HG03025 (cell line): Measurements from ENCODE around the gene STIP1.
"Not testable (repeated sequence)": the region's sequence is repeated elsewhere in the genome, so short reads cannot be mapped to it uniquely, and the experiment has no call there.

Experiments used
- ATAC-seq: cut with Tn5 transposase; IDR thresholded peaks from one replicate; pipeline ENCODE4 v1.9.1; 2021; ENCODE audit warnings: mild to moderate bottlenecking, moderate library complexity; ENCODE audit not compliant: unreplicated experiment, low FRiP score

Gene STIP1

DNA sequence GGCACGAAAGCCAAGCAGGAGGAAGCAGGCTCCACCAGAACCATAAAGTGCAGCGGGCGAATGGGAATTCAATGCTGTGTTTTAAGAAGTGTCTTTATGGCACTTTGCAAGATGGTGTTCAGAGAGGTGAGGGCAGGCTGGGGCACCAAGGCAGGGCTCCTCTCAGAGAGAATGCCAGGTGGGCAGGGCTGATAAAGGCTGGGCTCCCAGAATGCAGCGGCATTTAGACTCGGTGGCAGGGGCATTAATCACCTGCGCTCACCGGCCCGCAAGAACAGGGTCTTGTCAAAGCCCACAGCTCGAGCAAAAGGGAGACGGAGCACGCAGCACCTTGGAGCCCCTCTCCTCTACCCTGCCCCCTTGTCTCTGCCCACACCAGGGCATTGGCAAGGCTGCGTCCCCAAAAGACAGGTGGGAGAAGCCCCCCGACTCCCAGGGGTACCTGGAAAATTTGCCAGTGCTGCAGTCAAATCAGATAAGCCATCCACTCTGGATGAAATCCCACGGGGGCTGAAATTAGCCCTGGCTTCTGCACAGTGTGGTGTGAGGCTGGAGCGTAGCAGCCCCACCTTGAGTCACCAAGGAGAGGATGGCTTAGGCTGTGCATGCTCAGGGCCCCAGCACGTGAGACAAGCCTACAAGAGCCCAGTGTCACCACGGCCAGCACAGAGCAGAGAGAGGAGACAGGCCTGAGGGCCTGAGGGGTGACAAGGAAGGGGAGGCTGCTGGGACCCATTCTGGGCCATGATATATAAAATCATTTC lies 28.2 kb upstream of the STIP1 start:
- ATAC-seq, result no peak

DNA sequence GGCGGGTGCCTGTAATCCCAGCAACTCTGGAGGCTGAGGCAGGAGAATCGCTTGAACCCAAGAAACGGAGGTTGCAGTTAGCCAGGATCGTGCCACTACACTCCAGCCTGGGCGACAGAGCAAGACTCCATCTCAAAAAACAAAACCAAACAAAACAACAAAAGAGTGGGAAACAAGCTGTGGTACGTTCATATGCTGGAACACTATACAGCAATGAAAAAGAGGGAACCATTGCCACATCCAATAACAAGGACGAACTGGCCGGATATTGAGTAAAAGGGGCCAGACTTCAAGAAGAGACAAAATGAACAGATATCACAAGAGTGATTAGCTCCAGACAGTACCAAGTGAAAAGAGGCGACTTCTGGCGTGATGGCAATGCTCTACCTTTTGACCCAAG lies 24.9 kb upstream of the STIP1 start:
- no peak for ATAC-seq

DNA sequence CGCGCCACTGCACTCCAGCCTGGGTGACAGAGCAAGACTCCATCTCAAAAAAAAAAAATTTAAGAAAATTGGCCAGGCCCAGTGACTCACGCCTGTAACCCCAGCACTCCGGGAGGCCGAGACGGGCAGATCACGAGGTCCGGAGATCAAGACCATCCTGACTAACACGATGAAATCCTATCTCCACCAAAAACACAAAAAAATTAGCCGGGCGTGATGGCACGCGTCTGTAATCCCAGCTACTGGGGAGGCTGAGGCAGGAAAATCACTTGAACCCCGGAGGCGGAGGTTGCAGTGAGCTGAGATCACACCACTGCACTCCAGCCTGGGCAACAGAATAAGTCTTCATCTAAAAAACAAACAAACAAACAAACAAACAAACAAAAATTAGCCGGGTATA lies 23.2 kb upstream of the STIP1 start:
- ATAC-seq, result not testable (repeated sequence)

DNA sequence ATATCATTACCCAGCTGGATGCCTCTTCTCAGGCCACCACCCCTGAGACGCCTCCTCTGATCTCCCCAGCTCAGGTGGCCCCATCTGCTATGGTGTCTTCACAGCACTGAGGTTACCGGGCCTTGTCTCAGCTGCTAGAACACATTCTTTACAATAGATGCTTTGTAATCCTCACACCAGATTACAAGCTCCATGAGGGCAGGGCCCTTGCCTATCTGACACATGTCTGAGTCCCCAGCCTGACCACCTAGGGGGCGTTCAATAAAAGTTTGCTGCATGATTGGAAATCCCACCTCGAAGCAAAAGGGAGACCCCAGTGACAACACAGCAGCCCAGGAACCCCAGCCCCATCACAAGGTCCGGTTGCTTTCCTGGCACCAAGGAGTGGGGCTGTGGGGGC lies 22.0 kb upstream of the STIP1 start:
- no peak for ATAC-seq

DNA sequence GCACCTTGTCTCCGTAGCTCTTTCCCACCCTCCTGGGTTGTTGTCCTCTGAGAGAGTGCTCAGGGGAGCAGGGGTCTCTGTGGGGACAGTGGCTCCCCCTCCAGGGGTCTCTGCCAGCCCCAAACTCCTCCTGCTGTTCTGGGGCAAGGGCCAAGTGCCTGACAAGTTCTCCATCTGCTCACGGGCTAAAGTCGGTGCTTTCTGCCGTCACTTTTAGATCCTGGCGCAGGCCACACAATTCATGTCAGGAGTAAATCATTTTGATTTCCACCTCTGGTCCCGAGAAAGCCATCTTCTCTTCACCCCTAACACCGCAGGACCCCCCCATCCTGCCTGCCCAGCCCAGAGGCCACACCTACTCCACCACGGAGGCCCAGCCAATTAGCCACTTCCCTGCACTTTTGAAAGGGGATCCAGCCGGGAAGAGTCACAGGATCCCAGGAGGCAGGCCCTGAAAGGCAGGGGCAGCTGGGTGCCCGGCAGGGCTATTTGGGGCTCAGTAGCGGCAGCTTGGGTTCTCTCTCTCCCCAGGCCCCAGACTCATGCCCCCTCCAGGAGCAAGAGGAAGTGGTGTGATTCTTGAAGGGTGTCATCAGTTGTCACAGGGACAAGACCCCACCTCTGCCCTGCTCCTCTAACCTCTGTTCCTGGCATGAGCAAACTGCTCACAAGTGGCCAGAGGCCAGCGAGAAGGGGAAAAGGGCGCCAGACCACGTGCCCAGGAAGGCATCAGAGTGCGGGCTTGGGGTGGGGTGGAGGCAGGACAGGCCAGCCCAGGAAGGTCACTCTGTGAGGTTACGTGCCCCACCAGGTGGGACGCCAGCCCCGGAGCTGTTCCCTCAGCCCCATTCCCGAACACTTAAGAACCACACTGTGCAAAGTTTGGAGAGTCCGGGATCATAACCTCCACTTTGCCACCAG lies 21.3 kb upstream of the STIP1 start:
- no peak for ATAC-seq

DNA sequence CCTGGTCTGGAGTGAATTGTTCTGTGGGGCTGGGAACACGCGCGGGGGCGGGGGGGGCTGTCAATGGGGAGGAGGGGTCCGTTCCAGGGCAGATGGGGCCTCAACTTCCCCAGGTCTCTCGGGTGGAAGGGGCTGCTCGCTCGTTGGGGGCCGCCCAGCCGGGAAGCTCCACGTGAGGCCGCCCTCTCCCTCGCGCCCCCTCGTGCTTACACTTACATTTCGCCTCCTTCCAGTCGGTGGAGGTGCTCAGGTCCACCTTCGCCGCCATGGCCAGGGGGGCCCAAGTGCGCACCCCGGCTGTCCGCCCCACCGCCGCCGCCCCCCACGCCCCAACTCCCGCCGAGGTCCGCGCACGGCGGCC lies 20.5 kb upstream of the STIP1 start:
- no peak for ATAC-seq

DNA sequence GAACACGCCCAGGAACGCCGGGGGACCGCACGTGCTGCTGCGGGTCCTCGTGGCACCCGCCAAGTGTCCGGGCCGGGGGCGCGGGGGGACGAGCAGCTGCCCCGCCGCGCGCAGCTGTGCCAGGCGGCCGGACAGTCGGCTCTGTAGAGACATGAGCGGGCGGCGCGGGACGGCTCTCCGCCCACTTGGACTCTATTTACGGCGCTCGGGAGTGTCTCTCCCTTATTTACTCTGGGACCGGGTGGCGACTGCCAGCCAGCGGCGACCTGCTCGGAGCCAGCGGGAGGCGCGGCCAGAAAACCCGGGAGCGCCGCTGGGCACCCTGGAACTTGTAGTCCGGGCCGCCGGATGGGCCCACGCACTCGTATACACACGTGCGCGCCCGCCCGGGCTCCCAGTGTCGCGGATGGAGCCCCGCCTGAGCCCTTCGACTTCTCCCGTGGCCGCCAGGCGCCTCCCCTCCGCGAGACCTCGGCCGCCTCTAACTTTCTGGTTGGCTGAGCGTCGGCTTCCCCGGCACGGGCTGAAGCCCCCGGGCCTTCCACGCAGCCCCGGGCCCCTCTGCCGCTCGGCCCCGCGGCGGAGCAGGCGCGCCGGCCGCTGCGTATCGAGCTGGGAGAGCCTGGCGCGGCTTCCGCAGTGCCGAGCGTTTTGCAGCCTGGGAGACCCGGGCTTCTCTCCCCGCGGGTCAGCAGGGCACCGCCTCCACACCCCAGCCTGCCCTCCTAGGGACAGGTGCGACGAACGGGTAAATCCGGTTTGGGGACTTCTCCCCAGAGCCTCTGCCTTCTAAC lies 19.9 kb upstream of the STIP1 start, which contains the start of gene MACROD1:
Gene MACROD1 (minus strand): TSS at position 272 of the 794 bp plus-strand sequence. CDS start 119 bp downstream, at position 153.
- ATAC-seq, result peak; percentile 75

DNA sequence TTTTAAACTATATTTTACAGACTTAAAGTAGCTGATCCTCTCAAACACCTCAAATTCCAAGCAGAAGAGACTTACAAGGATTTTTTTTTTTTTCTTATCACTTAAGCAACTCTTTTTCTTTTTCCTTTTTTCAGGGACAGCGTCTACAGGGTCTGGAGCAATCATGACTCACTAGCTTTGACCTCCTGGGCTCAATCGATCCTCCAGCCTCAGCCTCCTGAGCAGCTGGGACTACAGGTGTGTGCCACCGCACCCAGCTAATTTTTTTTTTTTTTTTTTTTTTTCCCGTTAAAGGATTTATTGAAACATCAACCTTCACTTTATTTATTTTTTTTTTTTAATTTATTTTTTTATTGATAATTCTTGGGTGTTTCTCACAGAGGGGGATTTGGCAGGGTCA lies 15.6 kb upstream of the STIP1 start:
- no peak for ATAC-seq

DNA sequence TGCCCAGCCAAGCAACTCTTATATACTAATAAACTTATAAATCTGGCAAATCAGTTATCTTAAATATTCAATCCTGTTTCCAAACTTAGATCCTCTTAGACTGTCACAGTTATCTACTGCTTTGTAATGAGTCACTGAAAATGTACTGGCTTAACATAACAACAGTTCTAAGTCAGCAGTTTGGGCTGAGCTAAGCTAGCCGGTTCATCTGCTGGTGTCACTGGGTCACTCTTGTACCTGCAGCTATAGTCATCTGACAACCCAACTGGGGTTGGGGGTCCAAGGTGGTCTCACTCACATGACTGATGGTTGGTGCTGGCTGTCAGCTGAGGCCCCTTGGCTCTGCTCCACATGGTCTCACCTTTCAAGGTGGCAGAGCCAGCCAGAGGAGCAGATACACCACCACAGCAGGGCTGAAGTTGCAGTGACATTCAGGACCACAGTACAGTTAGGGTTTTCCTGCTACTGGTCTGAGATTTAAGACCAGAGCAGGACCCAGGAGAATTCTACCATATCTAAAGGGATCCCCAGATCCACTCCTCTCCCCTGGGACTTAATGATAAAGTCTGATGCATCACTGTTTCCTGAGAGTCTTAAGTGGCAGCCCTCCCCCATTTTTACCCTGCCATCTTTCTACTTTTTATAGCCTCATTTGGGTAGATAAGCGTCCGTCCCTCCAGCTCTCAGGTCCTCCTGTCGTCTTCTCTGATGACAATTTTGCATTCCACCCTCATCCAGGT lies 12.2 kb upstream of the STIP1 start:
- ATAC-seq, result no peak

DNA sequence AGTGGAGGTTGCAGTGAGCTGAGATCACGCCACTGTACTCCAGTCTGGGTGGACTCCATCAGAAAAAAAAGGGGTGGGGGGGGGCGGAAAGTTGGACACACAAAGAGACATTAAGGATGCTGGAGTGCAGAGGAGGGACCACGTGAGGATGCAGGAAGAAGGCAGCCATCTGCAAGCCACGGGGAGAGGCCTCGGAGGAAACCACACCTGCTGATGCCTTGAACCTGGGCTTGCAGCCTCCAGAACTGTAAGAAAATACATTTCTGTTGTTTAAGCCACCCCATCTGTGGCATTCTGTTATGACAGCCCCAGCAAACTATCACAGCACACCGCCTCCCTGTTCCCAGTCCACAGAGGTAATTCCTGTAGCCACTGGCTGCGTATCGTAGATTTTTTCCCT lies 9.2 kb upstream of the STIP1 start:
- no peak for ATAC-seq

DNA sequence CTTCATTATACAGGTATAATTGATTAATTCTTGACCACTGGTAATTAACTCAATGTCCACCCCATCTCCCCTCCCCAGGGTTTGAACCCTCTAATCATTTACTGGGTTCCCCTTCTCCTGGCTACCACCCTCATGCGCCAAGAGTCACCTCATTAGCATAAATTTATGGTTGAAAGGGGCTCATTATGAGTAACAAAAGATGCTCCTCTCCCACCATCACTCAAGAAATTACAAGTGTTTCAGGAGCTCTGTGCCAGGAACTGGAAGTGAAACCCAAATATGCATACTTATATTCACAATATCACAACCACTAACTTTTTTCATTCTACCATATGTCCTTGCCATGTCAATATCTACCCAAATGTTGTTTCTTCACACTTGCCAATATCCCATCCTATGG lies 7.8 kb upstream of the STIP1 start:
- ATAC-seq, result no peak

DNA sequence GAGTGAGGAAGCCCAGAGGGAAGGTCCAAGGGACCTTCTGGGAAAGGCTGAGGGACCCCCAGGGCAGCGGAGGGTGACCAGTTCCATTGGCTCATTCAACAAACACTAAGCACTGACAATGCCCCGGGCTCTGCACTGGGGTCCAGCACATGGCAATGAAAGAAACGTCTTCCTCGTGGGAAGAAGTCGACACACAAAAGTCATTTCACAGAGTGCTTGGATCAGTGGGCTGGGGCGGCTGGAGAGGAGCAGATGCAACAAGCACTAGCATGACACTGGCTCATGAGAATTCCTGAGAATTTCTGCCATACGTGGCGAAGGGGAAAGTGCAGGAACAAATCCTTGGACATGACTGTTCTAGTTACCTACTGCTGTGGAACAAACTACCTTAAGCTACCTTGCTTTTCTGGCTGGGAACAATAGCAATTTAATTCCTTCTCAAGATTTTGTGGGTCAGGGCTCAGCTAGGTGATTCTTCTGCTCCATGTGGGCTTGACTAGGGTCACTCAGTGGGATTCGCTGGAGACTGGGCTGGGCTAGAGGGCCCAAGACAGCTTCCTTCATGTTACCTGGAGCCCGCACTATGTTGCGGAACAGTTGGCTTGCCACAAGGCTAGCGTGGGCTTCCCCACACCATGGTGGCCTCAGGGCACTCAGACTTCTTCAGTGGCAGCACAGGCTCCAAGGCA lies 6.9 kb upstream of the STIP1 start:
- no peak for ATAC-seq

DNA sequence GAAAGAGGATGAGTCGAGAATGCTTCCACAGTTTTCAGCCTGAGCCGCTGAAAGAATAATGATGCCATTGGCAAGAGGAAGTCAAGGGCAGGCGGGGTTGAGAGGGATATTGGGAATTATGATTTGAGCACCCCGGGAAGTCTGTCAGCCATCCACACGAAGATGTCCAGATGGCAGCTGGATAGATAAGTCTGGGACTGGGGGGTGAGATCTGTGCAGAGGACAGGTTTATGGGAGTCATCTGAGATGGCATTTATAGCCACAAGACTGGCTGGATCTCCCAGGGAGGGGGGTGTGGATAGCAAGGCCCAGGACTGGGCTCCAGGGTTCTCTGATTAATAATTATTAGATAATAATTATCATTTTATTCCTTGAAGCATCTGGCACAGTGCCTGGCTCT lies 5.1 kb upstream of the STIP1 start:
- ATAC-seq, result no peak

DNA sequence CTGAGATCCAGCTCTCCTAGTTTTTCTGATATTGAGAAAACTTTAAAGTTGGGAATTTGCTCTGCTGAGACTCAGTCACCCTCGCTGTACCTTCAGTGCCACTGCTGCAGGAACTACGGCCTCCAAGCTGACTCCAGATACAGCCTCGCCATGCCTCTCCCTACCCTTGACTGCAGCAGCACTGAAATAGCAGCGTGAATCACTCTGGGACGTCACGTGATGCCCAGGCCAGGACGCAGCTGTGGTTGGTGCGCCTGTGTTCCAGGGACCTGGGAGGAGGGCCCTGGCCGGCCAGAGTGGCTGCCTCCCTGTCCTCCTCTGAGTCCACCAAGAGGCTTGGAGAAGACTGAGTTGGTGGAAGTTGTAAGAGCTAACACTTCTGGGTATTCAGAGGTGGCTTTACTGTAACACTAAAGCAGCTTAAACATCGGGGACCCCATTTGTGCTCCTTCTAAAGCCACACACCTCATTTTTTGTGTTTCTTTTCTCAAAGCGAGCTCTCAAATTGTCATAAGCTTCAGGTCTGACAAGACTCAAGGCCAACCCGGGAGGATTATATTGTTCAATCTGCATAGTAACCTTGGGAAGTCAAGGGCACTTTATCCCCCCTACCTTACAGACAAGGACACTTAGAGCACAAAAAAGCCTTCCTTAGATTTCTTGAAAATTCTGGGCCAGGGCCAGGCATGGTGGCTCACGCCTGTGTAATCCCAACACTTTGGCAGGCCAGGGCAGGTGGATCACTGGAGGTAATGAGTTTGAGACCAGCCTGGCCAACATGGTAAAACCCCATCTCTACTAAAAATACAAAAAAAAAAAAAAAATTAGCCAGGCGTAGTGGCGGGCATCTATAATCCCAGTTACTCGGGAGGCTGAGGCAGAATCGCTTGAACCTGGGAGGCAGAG lies 4.2 kb upstream of the STIP1 start:
- ATAC-seq, result no peak

DNA sequence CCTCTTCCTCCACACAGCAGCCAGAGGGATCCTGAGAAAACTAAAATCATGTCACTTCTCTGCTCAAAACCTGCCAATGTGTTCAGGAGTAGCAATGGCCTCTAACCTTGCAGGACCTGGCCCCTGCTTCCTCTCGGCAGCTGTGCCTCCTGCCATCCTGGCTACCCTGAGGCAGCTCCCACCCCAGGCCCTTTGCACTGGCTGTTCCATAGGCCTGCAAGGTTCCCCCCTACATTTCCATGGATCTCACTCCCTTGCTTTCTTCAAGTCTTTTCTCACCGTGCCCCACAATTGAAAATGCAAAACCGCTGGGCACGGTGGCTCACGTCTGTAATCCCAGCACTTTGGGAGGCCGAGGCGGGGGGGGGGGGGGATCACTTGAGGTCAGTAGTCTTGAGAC lies 2.1 kb upstream of the STIP1 start:
- ATAC-seq, result no peak

DNA sequence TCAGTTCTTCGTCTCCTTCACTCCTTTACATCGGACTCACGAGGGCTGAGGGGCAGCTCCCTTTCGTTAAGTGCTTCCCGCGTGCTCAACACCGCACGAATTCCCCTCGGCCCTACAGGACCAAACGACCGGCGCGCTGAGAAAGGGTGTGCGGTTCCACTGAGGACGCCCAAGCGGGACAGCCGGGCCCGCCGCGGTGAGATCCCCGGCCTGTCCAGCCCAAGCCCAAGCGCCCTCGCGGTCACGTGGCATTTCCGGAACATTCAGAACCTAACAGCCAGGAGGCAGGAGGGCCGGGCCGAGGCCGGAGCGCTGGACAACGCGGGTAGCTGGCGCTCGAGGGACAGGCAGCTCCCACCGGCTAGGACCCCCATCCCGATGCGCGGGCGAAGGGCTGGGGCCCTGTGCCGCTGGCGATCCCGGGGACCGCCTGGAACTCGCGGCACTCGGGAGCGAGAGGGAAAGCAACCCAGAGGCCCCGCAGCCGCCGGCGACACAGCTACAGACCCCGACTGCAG lies 737 bp upstream of the STIP1 start:
- peak; percentile 21 for ATAC-seq

DNA sequence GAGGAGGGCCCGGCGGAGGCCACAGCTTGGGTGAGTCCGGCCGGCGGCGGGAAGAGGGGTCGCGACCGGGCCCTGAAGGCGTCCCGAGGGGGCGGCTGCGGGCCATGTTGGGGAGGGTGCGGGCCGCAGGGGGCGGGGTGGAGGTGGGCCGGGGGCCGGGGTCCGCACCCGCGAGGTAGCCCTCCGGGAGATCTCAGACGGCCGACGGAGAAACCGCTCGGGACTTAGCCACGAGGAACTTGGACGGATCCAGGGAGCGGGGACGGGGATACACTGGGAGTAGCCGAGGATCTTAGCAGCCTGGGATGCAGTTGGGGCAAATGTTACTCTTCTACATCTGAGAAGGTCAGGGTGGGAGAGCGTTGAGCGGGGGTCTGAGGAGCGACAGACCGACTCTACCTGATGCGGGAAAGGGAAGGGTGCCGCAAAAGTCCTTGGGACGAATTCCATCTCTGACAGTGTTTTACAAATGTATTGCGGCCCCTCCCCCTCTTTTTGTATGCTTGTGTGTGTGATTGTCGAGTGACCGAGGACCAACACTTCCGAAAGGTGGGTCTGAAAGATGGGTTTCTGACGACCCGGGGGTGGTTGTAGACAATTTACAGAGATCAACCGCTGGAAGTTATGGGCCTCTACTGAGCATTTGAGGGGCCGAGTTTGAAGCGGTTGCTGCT lies 658 bp downstream of the STIP1 start:
- ATAC-seq, result no peak

DNA sequence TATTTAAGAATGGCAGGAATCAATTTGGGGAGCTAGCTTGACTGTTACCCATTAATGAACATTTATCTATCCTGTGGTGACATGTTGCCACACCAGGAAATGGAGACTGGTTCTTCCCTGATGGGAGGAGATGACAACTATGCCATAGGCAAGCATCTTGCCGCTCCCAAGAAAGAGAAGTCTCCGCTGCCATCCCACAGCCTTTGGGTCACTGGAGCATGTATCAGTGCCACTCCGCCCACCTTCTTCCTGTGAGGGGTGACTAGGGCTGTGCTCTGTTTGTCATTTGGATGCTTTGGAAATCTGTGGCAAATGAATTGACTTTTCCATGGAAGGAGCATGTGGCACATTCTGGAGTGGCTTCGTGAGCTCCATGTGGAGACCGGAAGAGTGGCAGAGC lies 6.5 kb downstream of the STIP1 start:
- ATAC-seq, result no peak
